HG03432 (cell line): Measurements from ENCODE around the gene REEP3.

Source experiments
- ATAC-seq: cut with Tn5 transposase; IDR thresholded peaks from one replicate; pipeline ENCODE4 v1.9.1; 2021; ENCODE audit warnings: mild to moderate bottlenecking, moderate library complexity; ENCODE audit not compliant: unreplicated experiment

Gene REEP3

GRCh38 chr10:63627396-63627795, 106.2 kb downstream of the REEP3 start:
- no peak for ATAC-seq

GRCh38 chr10:63627881-63628296, 106.7 kb downstream of the REEP3 start:
- no peak for ATAC-seq

GRCh38 chr10:63628526-63629362, 107.5 kb downstream of the REEP3 start:
- ATAC-seq, result peak; percentile 30

GRCh38 chr10:63629363-63630084, 108.3 kb downstream of the REEP3 start:
- peak; percentile 55 for ATAC-seq

- peak; percentile 69 for ATAC-seq
These were observed 109.1 kb downstream of the REEP3 start for GRCh38 chr10:63630085-63630930.

- ATAC-seq, result no peak
These were observed 109.9 kb downstream of the REEP3 start for GRCh38 chr10:63630931-63631680.

- ATAC-seq, result no peak
These were observed 110.8 kb downstream of the REEP3 start for GRCh38 chr10:63631991-63632390.

- no peak for ATAC-seq
These were observed 112.7 kb downstream of the REEP3 start for GRCh38 chr10:63633677-63634487.

GRCh38 chr10:63634488-63635065, 113.4 kb downstream of the REEP3 start:
- no peak for ATAC-seq

GRCh38 chr10:63636812-63637211, 115.6 kb downstream of the REEP3 start:
- no peak for ATAC-seq

- ATAC-seq, result no peak
These were observed 116.7 kb downstream of the REEP3 start for GRCh38 chr10:63637901-63638327.

- no peak for ATAC-seq
These were observed 120.2 kb downstream of the REEP3 start for GRCh38 chr10:63641366-63641765.

- no peak for ATAC-seq
These were observed 120.6 kb downstream of the REEP3 start for GRCh38 chr10:63641799-63642198.

- ATAC-seq, result no peak
These were observed 121.6 kb downstream of the REEP3 start for GRCh38 chr10:63642808-63643207.

- ATAC-seq, result no peak
These were observed 123.4 kb downstream of the REEP3 start for GRCh38 chr10:63644418-63645142.

GRCh38 chr10:63645195-63645594, 124.0 kb downstream of the REEP3 start:
- ATAC-seq, result no peak

- peak; percentile 58 for ATAC-seq
These were observed 125.3 kb downstream of the REEP3 start for GRCh38 chr10:63646491-63646890.

- no peak for ATAC-seq
These were observed 130.7 kb downstream of the REEP3 start for GRCh38 chr10:63651864-63652263.

GRCh38 chr10:63653747-63654146, 132.5 kb downstream of the REEP3 start:
- ATAC-seq, result no peak
